UCSD-AML1 (cell line): ENCODE data around the gene CAMK1D.
A peak's percentile ranks its signal among the peaks of the same experiment; 100 is the strongest.
"Not testable (repeated sequence)": the region's sequence is repeated elsewhere in the genome, so short reads cannot be mapped to it uniquely, and the experiment has no call there.

Source experiments
- DNase-seq: peaks from one replicate; lab custom pipeline; 2025; ENCODE audit not compliant: unreplicated experiment; lab: John Stamatoyannopoulos, UW

CAMK1D gene

DNA sequence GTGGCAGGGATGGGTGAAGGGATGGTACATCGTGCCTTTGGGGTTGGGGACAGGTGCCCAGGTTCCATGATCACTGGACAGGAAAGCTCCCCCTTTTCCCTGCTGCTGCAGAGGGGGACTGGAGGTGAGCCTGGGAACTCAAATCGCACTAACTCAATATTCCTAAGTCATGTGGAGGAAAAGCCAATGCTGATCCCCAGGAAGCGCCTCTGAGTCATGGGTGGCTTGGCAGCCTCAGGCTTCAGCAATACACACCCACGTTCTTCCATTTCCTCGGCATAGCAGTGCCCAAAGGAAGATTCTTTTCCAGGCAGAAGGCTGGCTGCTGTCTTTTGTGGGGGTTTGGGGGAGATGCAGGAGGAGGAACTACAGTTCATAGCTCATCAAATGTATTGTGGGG lies 486.4 kb downstream of the CAMK1D start:
- DNase-seq: no peak

DNA sequence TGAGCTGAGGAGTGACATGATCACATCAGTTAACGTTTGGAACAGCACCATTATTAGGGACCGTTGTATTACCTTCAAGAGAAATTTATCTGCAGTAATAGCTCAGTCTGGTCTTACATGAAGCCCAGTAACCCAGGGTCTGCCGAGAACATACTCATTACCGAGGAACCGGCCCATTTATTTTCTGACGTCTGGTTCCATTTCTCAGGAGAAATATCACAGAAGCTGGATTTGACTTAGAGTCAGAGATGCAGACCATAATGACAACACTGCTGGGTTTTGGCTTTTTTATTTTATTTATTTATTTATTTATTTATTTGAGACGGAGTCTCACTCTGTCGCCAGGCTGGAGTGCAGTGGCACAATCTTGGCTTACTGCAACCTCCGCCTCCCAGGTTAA lies 489.0 kb downstream of the CAMK1D start:
- DNase-seq: no peak

DNA sequence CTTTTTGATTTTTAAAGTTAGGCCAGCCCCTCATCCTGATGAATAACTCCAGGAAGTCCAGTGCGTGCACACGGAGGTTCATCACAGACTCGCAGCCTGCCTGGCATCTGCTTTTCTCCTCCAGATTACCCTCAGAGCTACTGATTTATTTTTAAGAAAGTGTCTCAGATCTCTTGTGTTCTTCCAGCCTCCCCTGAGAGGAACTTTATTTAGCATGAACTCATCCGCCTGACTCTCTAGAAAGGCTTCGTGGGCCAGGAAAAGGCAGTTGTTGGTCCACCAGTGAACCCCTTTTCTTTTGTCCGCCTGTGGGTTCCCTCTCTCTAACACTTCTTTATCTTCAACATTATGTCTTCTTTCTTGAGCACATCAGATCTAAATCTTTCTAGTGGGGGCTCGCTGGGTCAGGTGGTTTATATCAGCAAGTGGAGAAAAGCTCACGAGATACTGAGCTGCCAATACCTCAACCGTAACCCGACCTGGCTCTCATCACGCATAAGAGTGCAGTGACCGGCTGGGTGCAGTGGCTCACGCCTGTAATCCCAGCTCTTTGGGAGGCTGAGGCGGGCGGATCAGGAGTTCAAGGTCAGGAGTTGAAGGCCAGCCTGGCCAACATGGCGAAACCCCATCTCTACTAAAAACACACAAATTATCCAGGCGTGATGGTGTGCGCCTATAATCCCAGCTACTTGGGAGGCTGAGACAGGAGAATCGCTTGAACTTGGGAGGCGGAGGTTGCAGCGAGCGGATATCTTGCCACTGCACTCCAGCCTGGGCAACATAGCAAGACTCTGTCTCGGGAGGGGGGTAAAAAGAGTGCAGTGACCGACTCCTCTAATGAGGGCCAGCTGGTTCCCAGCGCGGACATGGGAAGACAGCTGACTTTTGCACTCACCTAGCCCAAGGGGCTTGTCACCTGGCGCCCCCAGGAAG lies 489.9 kb downstream of the CAMK1D start:
- no peak for DNase-seq

DNA sequence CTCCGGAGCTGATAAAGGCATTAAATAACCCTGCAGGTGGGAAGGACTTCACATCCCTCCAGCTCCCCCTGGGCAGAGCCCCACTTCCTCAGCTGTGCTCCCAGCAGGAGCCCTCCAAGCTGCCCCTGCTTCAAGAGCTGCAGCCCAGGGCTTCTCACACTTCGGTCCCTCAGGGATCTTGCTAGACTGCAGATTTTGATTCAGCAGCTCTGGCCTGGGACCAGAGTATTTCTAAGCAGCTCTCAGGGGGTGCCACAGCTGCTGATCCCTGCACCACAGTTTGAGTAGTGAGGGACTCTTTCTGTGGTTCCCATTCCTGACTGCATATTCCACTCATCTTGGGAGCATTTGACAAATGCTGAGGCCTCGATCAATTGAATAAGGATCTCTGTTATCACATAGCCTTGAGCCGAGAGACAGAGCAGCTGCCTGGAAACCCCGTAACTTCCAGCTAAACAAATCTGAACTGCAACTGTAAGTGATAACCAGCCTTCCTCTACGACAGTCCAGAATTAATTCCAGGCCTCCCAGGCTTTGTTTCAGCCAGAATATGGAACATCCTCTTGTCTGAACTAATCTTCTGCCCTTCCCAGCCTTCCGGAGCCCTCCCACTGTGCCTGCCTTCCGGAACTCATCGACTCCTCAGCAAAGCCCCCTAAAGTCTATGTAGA lies 490.7 kb downstream of the CAMK1D start:
- no peak for DNase-seq

DNA sequence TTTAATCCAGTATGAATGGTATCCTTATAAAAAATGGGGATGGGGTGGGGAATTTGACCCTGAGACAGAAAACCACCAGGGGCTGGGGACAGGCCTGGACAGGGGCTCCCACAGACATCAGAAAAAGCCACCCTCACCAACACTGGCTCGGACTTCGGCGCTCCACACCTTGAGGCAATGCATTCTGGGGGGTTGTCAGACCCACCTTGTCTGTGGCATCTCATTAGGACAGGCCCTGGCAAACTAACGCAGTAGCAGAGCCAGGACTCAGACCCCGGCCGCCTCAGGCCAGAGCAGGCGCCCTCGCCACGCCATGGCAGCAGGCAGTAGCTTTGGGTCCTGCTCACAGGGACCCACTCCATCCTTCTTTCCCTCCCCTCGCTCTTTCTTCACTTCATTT lies 492.1 kb downstream of the CAMK1D start:
- DNase-seq: no peak

DNA sequence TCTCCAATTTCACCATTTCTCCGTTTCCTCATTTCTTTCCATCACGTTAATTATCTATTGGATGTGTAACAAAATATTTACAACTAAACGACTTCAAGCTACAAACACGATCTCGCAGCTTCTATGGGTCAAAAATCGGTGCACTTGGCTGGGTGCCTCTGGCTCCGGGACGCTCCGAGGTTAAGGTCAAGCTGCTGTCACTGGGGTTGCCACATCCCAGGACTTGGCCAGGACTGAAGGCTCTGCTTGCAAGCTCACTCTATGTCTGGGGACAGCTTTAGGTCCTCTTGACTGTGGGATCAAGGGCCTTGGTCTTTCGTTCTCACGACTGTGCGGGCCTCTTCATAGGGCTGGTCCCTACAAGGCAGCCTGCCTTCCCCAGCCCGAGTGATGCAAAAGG lies 492.5 kb downstream of the CAMK1D start:
- no peak for DNase-seq

DNA sequence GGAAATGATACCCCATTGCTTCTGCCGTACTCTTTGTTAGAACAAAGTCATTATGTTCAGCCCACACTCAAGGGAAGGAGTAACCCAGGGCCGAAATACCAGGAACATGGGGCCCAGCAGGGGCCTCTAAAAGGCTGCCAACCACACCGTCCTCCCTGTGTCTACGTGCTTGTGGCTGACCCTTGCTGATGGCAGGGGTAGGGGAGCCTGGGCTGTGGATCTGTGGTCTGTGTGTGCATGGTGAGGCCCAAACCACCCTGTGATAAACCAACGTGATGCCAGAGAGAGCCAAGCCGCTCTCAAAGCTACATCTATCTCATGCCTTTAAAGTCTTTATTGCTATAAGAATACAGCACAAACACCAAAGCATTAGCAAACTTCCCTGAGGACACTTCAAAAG lies 493.0 kb downstream of the CAMK1D start:
- DNase-seq: no peak

DNA sequence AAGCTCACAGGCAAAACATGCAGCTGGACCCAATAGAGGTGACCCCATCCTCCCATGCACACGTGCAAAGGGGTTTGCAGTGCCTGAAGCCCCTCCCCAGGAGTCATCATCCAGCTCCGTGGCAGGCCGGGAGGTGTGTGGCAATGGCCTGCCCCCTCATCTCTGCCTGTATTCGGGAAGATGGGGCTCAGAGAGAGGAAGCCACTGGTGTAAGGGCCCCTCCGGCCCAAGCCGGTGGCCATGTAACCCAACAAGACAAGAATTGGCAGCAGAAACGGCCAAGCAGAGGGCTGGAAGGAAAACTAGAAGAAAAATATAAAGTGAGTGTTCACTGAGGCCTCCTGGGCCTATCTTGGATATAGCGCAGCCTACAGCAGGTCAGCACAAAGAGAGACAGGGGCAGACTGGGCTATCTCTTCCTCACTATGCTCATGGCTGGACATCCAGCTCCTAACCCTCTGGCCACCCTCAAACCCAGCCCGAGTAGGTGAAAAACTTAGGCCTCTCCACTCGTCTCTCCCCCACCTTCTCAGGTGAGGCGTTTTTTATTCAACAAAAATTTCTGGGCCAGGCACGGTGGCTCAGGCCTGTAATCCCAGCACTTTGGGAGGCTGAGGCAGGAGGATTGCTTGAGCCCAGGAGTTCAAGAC lies 494.1 kb downstream of the CAMK1D start:
- no peak for DNase-seq

DNA sequence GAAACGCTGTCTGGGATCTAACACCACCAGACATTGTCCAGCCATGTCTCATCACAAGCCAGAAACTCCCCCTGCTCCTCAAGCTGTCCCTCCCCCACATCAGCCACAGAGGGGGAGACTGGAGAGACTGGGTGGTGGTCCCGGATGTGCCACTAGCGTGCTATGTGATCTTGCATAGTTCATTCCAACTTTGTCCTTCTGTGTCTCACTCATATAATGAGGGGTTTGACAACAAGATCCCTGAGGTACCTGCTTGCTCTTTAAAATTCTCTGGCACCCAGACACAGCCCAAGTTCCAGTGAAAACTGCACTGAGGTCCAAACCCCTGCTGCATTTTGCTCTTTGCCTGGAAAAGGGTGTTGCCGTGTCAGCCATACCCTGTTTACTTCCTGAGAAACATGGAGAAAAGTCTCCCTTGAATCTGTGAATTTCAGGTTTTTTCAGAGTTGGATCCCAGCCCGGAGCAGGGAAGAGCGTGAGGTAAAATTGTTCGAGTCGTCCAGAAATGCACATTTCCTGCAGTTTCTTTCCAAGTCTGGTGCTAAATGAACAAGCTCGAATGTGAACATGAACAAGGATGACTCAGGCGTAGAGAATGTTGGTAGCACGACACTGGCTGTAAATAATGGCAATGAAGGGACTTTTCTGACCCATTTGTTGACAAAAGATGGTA lies 495.6 kb downstream of the CAMK1D start:
- no peak for DNase-seq

DNA sequence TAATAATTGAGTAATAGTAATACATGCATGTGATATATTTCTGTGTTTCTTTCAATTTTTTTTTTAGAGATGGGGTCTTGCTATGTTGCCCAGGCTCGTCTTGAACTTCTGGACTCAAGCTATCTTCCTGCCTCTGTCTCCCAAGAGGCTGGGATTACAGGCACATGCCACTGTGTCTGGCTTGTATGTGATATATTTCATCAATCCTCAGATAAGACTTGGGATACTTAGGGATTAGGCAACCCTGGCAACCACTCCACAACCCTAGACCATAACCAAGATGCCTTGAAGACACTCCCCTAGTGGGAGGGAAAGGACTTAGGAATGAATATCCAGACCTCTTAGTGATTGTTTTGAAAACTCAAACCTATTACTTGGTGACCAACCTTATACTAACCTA lies 497.4 kb downstream of the CAMK1D start:
- no peak for DNase-seq

DNA sequence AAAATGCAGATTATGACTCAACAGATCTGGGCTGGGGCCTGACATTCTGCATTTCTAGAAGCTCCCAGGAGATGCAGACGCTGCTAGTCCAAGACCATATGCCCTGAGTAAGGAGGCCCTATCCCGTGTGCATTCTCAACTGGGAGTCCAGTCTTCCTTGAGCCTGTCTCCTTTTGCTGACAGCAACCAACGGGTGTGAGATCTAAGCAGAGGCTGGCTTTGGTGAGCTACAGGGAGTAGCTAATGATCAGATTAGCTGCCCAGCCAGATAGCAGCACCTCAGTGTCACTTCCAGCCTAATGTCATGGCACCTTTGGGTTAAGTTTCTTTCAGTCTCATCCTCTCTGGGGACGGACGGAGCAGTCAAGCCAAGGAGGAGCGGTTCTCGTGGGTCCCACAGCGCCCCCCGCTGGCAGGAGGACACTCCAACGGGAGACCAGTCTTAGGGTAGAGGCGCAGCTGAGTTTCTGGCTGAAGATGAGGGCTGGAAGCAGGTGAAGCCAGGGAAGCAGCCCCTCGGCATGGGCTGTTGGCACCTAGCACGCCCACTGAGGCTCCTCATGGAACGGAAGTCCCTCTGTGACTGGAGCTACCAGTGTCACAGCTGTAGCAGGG lies 498.1 kb downstream of the CAMK1D start:
- peak; percentile 26 for DNase-seq

DNA sequence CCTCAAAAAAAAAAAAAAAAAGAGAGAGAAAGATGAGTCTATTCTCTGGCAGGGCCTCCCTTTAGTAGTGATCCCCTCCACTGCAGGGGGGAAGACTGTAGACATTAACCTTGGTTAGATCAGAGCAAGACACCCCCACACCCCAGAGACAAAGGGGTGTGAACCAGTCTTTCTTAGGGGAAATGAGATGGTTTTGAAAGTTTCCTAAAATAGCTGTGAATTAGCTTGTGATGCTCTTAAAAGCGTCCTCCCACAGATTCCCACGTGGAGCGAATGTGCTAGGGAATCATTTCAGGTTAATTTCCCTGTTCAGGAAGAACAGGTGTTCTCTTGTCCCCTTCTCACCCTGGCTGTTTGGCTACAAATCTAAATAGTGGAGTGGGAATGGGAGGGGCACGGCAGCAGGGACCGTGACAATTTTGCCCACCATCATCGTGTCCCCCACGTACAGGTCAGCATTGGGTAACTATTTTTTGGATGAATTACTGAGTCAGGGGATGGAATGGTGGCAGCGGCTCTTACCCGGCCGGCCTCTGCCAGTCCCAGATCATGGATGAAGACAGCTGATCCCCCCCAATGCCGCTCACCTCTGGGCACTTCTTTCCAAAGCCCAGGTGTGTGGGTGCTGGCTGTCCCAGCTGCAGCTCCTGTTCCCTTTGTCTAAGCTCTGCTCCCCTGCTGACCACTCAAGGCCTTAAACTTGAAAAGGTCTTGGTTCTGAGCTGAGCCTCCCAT lies 499.3 kb downstream of the CAMK1D start:
- DNase-seq: no peak

DNA sequence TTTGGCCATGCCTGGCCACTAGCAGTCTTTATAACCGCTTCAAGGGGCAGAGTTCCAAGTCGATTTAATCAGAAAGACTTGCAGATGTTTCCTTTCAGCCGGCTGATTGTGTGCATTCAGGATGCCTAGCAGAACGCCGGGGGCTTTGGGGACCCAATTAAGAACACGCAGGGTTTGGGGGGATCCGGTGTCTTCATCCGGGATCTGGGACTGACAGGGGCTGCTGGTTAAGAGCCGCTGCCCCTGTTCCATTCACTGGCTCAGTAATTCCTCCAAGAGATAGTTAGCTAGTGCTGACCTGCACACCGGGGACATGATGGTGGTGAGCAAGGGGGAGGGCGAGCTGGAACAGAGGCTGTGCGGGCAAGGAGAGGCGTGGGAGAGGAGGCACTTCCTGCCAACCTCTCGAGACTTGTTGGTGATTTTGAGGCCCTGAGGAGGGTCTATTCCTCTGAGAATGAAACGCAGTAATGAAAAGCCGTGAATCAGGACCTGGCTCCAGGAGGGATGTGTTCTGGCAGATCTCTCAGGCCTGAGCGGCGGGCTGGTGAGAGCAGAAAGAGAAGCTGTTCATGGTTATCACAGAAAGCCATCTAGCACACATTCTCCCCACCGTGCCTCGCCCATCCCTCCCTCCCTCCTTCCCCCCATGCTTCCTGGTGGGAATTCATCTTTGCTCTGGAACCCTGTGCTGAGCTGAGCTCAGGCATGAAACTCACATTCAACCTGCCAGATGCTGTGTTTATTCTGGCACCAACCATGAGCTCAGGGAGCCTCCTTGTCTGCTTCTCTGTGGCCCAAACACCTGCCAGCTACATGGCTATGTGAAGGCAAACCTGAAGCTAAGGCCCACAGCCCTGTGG lies 500.2 kb downstream of the CAMK1D start:
- no peak for DNase-seq

DNA sequence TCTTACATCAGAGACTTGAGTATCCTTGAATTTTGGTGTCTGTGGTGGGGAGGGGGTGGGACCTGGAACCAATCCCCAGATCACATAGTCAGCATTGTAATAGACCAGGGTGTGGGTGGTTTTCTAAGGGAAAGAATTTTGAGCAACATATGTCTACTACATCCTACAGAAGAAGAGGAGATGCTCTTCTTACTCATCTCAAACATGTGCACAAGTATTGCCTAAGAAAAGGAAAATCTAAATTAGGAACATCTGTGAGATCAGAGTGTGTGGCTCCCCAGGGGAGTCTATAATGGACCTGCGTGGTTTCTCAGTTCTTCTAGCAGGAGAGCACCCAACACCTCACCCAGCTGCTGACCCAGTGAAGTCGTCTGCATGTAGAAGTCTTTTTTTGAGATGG lies 503.3 kb downstream of the CAMK1D start:
- DNase-seq: no peak

DNA sequence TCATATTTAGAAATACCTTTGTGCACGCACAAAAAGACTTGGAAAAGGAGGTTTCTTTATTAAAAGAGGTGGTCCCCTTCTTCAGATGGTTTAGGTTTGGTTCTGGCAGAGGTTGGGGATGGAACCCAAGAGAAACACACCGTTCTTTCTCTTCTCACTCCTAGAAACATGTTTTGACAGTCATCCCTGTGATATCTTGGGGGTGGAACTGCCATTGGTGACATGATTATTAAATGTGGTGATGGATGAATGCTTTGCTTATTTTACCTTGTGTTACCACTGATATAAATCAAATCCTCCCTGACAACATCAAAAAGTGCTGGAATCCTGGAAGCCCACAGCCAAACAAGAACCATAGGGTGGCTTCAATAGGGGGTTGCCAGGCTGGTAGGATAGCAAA lies 505.6 kb downstream of the CAMK1D start:
- DNase-seq: no peak

DNA sequence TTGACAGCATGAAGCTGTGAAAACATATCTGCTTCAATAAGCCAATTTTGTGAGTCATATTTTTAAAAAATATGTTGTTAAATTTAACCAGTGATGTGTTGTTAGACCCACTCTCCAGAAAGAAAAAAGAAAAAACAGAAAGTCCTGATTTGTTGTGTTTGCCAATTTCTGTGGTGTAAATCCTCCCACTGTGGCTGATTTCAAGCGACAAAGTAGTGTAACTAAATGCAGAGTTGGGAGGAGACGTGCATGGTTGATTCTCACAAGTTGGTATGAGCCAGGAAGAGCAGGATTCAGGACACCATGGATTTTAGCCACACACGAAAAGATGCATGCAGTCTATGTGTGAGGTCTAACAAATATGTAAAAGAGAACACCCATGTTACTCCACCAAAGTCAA lies 513.1 kb downstream of the CAMK1D start:
- no peak for DNase-seq

DNA sequence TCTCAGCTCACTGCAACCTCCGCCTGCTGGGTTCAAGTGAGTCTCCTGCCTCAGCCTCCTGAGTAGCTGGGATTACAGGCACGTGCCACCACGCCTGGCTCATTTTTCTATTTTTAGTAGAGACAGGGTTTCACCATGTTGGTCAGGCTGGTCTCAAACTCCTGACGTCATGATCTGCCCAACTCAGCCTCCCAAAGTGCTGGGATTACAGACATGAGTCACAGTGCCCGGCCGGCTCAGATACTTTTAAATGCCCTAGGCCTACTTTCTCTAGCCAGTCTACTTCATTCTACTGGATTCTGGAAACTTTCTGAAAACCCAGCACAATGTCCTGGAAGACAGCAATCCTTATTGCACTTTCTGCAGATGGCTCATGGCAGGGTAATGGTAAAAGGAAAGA lies 516.2 kb downstream of the CAMK1D start:
- DNase-seq: not testable (repeated sequence)

DNA sequence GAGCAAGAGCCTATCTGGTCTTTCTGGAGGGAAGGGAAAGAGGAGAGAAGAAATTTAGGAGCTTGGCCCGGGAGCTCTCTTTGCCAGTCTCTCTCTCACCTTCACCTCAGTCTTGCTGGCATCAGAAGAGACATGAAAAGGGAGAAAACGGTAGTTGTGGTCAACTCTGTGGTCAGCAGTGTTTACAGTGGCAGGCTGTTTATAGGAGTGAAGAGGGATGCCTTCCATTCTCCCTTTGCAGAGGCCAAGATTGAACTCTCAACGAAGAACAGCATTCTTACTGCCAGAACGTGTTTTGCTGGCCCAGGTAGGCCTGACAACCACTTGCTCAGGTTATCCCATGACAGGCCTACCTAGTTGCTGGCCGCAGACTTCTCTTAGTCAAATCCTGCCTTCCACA lies 518.9 kb downstream of the CAMK1D start:
- DNase-seq: no peak

DNA sequence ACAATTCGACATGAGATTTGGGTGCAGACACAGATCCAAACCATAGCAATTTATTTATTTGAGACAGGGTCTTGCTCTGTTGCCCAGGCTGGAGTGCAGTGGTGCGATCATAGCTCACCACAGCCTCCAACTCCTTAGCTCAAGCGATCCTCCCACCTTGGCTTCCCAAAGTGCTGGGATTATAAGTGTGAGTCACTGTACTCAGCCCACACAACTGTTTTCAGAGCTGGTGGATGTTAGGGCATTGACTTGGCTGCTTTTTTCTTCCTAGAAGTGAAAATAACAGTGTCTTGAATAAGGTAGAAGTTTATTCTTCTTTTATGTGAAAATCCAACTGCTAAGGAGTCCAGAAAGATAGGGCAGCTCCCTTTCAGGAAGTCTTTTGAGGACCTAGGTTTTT lies 520.1 kb downstream of the CAMK1D start:
- DNase-seq: no peak
